Activated T-cell treated with anti-CD3 and anti-CD28 coated beads, Interleukin-2, amount 50 U/mL, for 24 hours (primary cell): ENCODE measurements around the gene ALCAM.
"Not testable (repeated sequence)": the region's sequence is repeated elsewhere in the genome, so short reads cannot be mapped to it uniquely, and the experiment has no call there.

Experiments used
- DNase-seq: peaks from one replicate; pipeline ENCODE4 v3.0.0-alpha.2; 2020
- H3K27ac Mint-ChIP-seq: 2 replicates; pipeline ENCODE4 v1.8.0; 2020; ENCODE audit warnings: mild to moderate bottlenecking, mixed read lengths
- H3K27me3 Mint-ChIP-seq: 2 replicates; pipeline ENCODE4 v1.8.0; 2020; ENCODE audit warnings: mixed read lengths
- H3K36me3 Mint-ChIP-seq: 2 replicates; pipeline ENCODE4 v1.8.0; 2020; ENCODE audit warnings: low read depth, mixed read lengths
- H3K4me1 Mint-ChIP-seq: 2 replicates; pipeline ENCODE4 v1.8.0; 2020; ENCODE audit warnings: low read depth, mixed read lengths
- H3K4me3 Mint-ChIP-seq: 2 replicates; pipeline ENCODE4 v1.8.0; 2020; ENCODE audit warnings: mild to moderate bottlenecking, moderate library complexity, mixed read lengths
- H3K9me3 Mint-ChIP-seq: 2 replicates; pipeline ENCODE4 v1.8.0; 2020; ENCODE audit warnings: mixed read lengths

The ALCAM gene

DNA sequence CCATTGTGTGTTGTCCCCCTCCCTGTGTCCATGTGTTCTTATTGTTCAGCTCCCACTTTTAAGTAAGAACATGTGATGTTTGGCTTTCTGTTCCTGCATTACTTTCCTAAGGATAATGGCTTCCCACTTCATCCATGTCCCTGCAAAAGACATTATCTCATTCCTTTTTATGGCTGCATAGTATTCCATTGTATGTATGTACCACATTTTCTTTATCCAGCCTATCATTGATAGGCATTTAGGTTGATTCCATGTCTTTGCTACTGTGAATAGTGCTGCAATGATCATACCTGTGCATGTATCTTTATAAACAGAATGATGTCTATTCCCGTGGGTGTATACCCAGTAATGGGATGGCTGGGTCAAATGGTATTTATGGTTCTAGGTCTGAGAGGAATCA lies 23.1 kb downstream of the ALCAM start:
- H3K36me3 Mint-ChIP-seq, H3K4me3 Mint-ChIP-seq, DNase-seq, H3K27ac Mint-ChIP-seq, H3K4me1 Mint-ChIP-seq: not testable (repeated sequence)
- peaks cover 14% of the 10 kb centered on the region for H3K9me3 Mint-ChIP-seq
- H3K27me3 Mint-ChIP-seq, result peaks cover 12% of the 10 kb centered on the region

DNA sequence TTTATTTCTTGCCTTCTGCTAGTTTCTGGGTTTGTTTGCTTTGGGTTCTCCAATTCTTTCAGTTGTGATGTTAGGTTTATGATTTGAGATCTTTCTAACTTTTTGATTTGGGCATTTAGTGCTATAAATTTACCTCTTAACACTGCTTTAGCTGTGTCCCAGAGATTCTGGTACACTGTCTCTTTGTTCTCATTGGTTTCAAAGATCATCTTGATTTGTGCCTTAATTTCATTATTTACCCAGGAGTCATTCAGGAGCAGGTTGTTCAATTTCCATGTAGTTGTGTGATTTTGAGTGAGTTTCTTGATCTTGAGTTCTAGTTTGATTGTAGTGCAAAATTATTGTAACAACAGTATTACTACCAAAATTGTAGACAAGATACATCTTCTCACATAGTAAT lies 25.9 kb downstream of the ALCAM start:
- not testable (repeated sequence) for H3K4me1 Mint-ChIP-seq, H3K36me3 Mint-ChIP-seq, H3K4me3 Mint-ChIP-seq, H3K27ac Mint-ChIP-seq, DNase-seq
- Mint-ChIP-seq H3K9me3 (peaks cover 14% of the 10 kb centered on the region), H3K27me3 (peaks cover 12% of the 10 kb centered on the region)

DNA sequence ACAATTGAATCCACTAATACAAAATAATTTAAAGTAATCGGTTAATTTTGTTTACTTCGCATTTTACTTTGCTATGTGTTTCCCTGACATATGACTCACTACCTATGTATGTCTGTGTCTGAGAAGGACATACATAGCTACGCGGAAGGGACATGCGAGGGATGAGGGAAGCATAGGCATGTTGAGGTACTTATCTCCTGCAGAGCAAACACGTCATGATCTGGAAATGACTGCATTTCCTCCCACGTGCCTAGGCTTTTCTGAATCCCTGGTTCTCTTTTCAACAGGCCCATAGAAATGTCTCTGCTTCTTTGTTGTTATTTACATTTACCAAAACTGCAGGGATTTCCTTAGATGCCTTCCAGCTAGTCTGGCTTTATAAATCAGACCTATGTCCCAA lies 27.5 kb downstream of the ALCAM start:
- no peak for DNase-seq
- no peaks in the 10 kb centered on the region for H3K36me3 Mint-ChIP-seq
- no peaks in the 10 kb centered on the region for H3K4me1 Mint-ChIP-seq
- no peak overlapping the region for H3K4me3 Mint-ChIP-seq
- H3K27me3 Mint-ChIP-seq, result peaks cover 12% of the 10 kb centered on the region
- H3K27ac Mint-ChIP-seq, result no peak overlapping the region
- peaks cover 14% of the 10 kb centered on the region for H3K9me3 Mint-ChIP-seq

- no peak for DNase-seq
- Mint-ChIP-seq H3K4me3 (no peak overlapping the region), H3K9me3 (peaks cover 2% of the 10 kb centered on the region), H3K27ac (no peak overlapping the region), H3K36me3 (no peaks in the 10 kb centered on the region), H3K27me3 (peaks cover 7% of the 10 kb centered on the region), H3K4me1 (no peaks in the 10 kb centered on the region)
Measured at GRCh38 chr3:105397974-105398373, 31.3 kb downstream of the ALCAM start.

- no peak overlapping the region for H3K4me3 Mint-ChIP-seq
- no peaks in the 10 kb centered on the region for H3K4me1 Mint-ChIP-seq
- no peak for DNase-seq
- no peaks in the 10 kb centered on the region for H3K9me3 Mint-ChIP-seq
- H3K27ac Mint-ChIP-seq, result no peak overlapping the region
- peaks cover 7% of the 10 kb centered on the region for H3K27me3 Mint-ChIP-seq
- H3K36me3 Mint-ChIP-seq, result peaks cover 3% of the 10 kb centered on the region
Measured at GRCh38 chr3:105398437-105398836, 31.7 kb downstream of the ALCAM start.

DNA sequence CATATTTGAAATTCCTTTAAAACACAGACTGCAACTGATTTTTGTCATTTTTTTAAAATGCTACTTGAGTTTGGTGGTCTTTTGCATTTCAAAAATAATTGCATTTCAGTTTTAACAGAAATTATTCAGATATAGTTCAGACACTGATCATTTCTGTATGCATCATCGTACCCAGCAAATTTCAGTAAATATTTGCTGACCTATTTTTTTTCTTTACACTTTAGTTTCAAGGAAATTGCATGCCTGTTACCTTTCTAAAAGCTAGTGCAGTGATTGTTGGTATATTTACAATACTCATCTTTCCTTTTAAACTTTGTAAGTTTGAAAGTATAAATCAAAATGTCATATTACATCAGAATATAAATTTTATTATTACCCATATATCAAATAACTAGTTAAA lies 32.4 kb downstream of the ALCAM start:
- no peak overlapping the region for H3K27ac Mint-ChIP-seq
- no peak for DNase-seq
- H3K36me3 Mint-ChIP-seq, result peaks cover 4% of the 10 kb centered on the region
- H3K27me3 Mint-ChIP-seq, result peaks cover 7% of the 10 kb centered on the region
- H3K9me3 Mint-ChIP-seq, result peaks cover 4% of the 10 kb centered on the region
- H3K4me3 Mint-ChIP-seq, result no peak overlapping the region
- no peaks in the 10 kb centered on the region for H3K4me1 Mint-ChIP-seq

DNA sequence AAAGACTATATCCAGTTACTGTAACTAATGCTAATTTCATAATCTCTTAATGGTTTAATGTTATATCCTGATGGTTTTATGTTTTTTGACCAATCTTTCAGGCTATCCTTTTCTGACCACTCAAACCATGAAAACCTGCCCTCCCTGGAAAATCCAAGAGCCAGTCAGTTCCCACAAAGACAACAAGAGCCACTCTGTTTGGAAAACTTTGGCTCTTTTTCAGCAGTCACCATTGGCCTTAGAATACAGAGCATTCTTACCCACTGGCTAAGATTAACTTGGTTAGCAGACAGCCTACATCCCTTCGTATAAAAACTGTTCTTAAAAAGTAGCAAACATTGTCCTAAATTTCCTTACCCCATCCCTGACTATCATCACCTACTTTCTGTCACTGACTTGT lies 32.9 kb downstream of the ALCAM start:
- Mint-ChIP-seq H3K27me3 (peaks cover 7% of the 10 kb centered on the region), H3K36me3 (peaks cover 4% of the 10 kb centered on the region), H3K27ac (no peak overlapping the region), H3K4me1 (no peaks in the 10 kb centered on the region), H3K4me3 (no peak overlapping the region), H3K9me3 (peaks cover 9% of the 10 kb centered on the region)
- DNase-seq, result no peak

DNA sequence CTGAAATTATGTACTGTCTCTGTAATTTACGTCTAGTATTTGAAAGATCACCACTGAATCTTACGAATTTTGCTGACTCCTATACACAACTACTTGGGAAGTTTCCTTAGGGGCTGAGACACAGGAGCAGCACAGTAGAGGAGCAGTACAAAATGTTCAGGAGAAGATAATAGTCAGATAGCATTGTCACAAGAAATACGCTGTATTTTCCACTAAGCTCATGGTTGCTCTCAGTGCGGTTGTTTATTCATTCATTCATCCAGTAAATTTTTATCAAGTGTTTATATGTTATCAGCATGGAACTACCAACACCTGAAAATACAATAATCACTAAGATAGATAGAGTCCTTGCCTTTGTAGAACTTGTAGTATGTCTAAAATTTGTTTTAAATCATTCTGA lies 34.5 kb downstream of the ALCAM start:
- peaks cover 4% of the 10 kb centered on the region for H3K36me3 Mint-ChIP-seq

DNA sequence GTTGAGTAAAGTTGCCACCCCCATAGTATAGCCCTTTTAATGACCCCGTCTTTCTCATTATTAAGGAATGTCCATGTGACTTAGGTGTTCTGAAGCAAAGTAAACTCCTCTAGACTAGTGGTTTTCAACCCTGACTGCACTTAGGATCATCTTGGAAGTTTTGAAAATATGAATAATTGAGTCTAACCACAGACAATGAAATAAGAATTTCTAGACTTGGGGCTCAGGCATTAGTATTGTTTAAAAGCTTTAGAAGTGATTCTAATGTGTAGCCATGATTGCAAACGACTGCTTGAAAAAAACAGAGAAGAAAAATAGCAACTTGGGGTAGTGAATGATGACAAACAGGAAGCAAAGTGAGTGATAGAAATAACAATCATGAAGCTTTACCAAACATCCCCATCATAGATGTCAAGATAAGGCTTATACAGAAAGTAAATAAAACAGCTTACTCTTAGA lies 35.0 kb downstream of the ALCAM start:
- peaks cover 7% of the 10 kb centered on the region for H3K27me3 Mint-ChIP-seq
- H3K9me3 Mint-ChIP-seq, result peaks cover 14% of the 10 kb centered on the region
- no peak overlapping the region for H3K27ac Mint-ChIP-seq
- DNase-seq, result no peak
- H3K4me3 Mint-ChIP-seq, result no peak overlapping the region
- H3K4me1 Mint-ChIP-seq, result no peaks in the 10 kb centered on the region
- peaks cover 4% of the 10 kb centered on the region for H3K36me3 Mint-ChIP-seq

More for the DNA sequence above, 34.5 kb downstream of the ALCAM start:
- H3K27me3 Mint-ChIP-seq, result peaks cover 7% of the 10 kb centered on the region
- H3K4me1 Mint-ChIP-seq, result no peaks in the 10 kb centered on the region
- no peak for DNase-seq
- no peak overlapping the region for H3K27ac Mint-ChIP-seq
- H3K9me3 Mint-ChIP-seq, result peaks cover 14% of the 10 kb centered on the region
- H3K4me3 Mint-ChIP-seq, result no peak overlapping the region

- Mint-ChIP-seq H3K36me3 (peaks cover 4% of the 10 kb centered on the region), H3K27me3 (peaks cover 7% of the 10 kb centered on the region)
Measured at GRCh38 chr3:105402287-105402801, 35.6 kb downstream of the ALCAM start.

GRCh38 chr3:105403034-105403433 lies 36.3 kb downstream of the ALCAM start:
- H3K4me3 Mint-ChIP-seq, result not testable (repeated sequence)
- peaks cover 14% of the 10 kb centered on the region for H3K9me3 Mint-ChIP-seq

More at GRCh38 chr3:105402287-105402801, 35.6 kb downstream of the ALCAM start:
- Mint-ChIP-seq H3K9me3 (peaks cover 14% of the 10 kb centered on the region), H3K4me1 (no peaks in the 10 kb centered on the region), H3K4me3 (no peak overlapping the region), H3K27ac (no peak overlapping the region)
- no peak for DNase-seq

GRCh38 chr3:105406268-105406667 lies 39.6 kb downstream of the ALCAM start:
- Mint-ChIP-seq H3K36me3 (peaks cover 4% of the 10 kb centered on the region), H3K9me3 (peaks cover 14% of the 10 kb centered on the region), H3K27ac (no peak overlapping the region), H3K4me1 (no peaks in the 10 kb centered on the region), H3K4me3 (no peak overlapping the region), H3K27me3 (no peaks in the 10 kb centered on the region)
- no peak for DNase-seq

More at GRCh38 chr3:105403034-105403433, 36.3 kb downstream of the ALCAM start:
- H3K4me1 Mint-ChIP-seq, DNase-seq, H3K27ac Mint-ChIP-seq, H3K27me3 Mint-ChIP-seq, H3K36me3 Mint-ChIP-seq: not testable (repeated sequence)

GRCh38 chr3:105409364-105409763 lies 42.7 kb downstream of the ALCAM start:
- no peaks in the 10 kb centered on the region for H3K36me3 Mint-ChIP-seq

GRCh38 chr3:105413343-105413887 lies 46.7 kb downstream of the ALCAM start:
- Mint-ChIP-seq H3K27ac (no peak overlapping the region), H3K4me3 (no peak overlapping the region)
- no peak for DNase-seq

More at GRCh38 chr3:105409364-105409763, 42.7 kb downstream of the ALCAM start:
- Mint-ChIP-seq H3K4me3 (no peak overlapping the region), H3K4me1 (no peaks in the 10 kb centered on the region), H3K9me3 (peaks cover 7% of the 10 kb centered on the region), H3K27ac (no peak overlapping the region), H3K27me3 (no peaks in the 10 kb centered on the region)
- DNase-seq, result no peak

GRCh38 chr3:105414841-105415240 lies 48.1 kb downstream of the ALCAM start:
- H3K9me3 Mint-ChIP-seq, result no peaks in the 10 kb centered on the region
- no peak overlapping the region for H3K4me3 Mint-ChIP-seq
- no peaks in the 10 kb centered on the region for H3K27me3 Mint-ChIP-seq
- peaks cover 2% of the 10 kb centered on the region for H3K4me1 Mint-ChIP-seq
- H3K36me3 Mint-ChIP-seq, result no peaks in the 10 kb centered on the region
- no peak for DNase-seq
- no peak overlapping the region for H3K27ac Mint-ChIP-seq

More at GRCh38 chr3:105413343-105413887, 46.7 kb downstream of the ALCAM start:
- Mint-ChIP-seq H3K27me3 (no peaks in the 10 kb centered on the region), H3K4me1 (peaks cover 2% of the 10 kb centered on the region), H3K9me3 (no peaks in the 10 kb centered on the region), H3K36me3 (no peaks in the 10 kb centered on the region)
